Activated T-cell treated with anti-CD3 and anti-CD28 coated beads, Interleukin-2, amount 50 U/mL, for 24 hours (primary cell): ENCODE results near the gene HEG1.

Experiments used
- DNase-seq: peaks from one replicate; pipeline ENCODE4 v3.0.0-alpha.2; 2020
- H3K27ac Mint-ChIP-seq: 2 replicates; pipeline ENCODE4 v1.8.0; 2020; ENCODE audit warnings: mild to moderate bottlenecking, mixed read lengths
- H3K27me3 Mint-ChIP-seq: 2 replicates; pipeline ENCODE4 v1.8.0; 2020; ENCODE audit warnings: mixed read lengths
- H3K36me3 Mint-ChIP-seq: 2 replicates; pipeline ENCODE4 v1.8.0; 2020; ENCODE audit warnings: low read depth, mixed read lengths
- H3K4me1 Mint-ChIP-seq: 2 replicates; pipeline ENCODE4 v1.8.0; 2020; ENCODE audit warnings: low read depth, mixed read lengths
- H3K4me3 Mint-ChIP-seq: 2 replicates; pipeline ENCODE4 v1.8.0; 2020; ENCODE audit warnings: mild to moderate bottlenecking, moderate library complexity, mixed read lengths
- H3K9me3 Mint-ChIP-seq: 2 replicates; pipeline ENCODE4 v1.8.0; 2020; ENCODE audit warnings: mixed read lengths

HEG1 gene

GRCh38 chr3:125002414-125003368, 53.1 kb downstream of the HEG1 start:
- DNase-seq, result no peak
- Mint-ChIP-seq H3K27ac (no peak overlapping the region), H3K9me3 (no peaks in the 10 kb centered on the region), H3K4me3 (no peak overlapping the region), H3K4me1 (peaks cover 33% of the 10 kb centered on the region), H3K36me3 (peaks cover 94% of the 10 kb centered on the region), H3K27me3 (no peaks in the 10 kb centered on the region)

- Mint-ChIP-seq H3K27ac (peak overlapping the region; percentile 28), H3K4me3 (no peak overlapping the region), H3K4me1 (peaks cover 33% of the 10 kb centered on the region), H3K36me3 (peaks cover 97% of the 10 kb centered on the region), H3K27me3 (no peaks in the 10 kb centered on the region), H3K9me3 (no peaks in the 10 kb centered on the region)
- no peak for DNase-seq
These were observed 54.0 kb downstream of the HEG1 start for GRCh38 chr3:125001557-125002413.

- Mint-ChIP-seq H3K4me1 (peaks cover 36% of the 10 kb centered on the region), H3K27ac (no peak overlapping the region), H3K27me3 (no peaks in the 10 kb centered on the region), H3K4me3 (no peak overlapping the region), H3K9me3 (no peaks in the 10 kb centered on the region), H3K36me3 (peaks cover 98% of the 10 kb centered on the region)
- no peak for DNase-seq
These were observed 55.1 kb downstream of the HEG1 start for GRCh38 chr3:125000661-125001060.

DNA sequence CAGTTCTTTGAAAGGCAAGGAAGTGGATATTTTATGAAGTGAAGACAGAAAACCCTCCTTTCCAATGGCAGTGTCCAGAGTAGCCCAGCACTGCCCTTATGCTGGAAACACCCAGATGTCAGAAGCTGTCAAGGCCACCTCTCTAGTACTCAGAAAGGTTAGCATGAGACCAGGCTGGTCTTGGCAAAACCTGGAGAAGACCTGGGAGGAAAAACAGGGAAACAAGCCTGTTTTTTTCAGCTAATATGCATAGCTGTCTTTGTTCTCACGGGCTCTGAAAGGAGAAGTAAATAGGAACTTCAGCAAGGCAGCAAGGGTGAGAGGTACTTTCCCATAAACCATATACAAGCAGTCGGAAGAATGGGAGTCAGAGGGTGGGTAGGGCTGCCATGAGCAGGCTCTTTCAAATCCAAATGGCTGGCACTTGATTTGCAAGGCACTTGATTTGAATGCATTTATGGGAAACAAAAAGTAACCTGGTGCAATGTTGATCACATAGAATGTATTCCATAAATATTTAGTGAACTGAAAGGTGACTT, 55.8 kb downstream of the HEG1 start:
- Mint-ChIP-seq H3K36me3 (peaks cover 98% of the 10 kb centered on the region), H3K4me1 (peaks cover 33% of the 10 kb centered on the region), H3K4me3 (no peak overlapping the region), H3K27me3 (no peaks in the 10 kb centered on the region), H3K27ac (no peak overlapping the region), H3K9me3 (no peaks in the 10 kb centered on the region)
- no peak for DNase-seq

DNA sequence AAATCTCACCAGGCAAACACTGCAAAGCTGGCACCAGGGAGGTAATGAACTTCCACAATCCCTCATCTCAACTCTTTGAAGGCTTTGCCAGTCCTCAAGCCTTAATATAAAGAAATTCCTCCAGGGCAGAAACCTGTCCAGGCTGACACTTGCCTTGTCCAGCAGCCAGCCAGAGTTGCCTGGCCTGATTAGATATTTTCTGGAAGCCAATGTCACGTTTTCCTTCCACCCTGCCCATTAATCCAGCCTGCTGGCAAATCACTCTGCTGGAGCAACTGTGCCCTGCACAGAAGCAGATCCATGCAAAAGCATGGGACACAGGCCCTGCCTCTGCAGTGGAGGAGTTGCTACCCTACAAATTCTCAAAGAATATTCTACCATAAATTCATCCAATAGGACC, 56.5 kb downstream of the HEG1 start:
- Mint-ChIP-seq H3K36me3 (peaks cover 95% of the 10 kb centered on the region), H3K27ac (no peak overlapping the region), H3K9me3 (no peaks in the 10 kb centered on the region), H3K27me3 (no peaks in the 10 kb centered on the region), H3K4me3 (no peak overlapping the region), H3K4me1 (peaks cover 31% of the 10 kb centered on the region)
- no peak for DNase-seq

GRCh38 chr3:124998247-124998630, 57.6 kb downstream of the HEG1 start:
- Mint-ChIP-seq H3K4me3 (no peak overlapping the region), H3K9me3 (no peaks in the 10 kb centered on the region), H3K4me1 (peaks cover 22% of the 10 kb centered on the region), H3K27me3 (no peaks in the 10 kb centered on the region), H3K27ac (no peak overlapping the region), H3K36me3 (peaks cover 95% of the 10 kb centered on the region)
- DNase-seq, result no peak

DNA sequence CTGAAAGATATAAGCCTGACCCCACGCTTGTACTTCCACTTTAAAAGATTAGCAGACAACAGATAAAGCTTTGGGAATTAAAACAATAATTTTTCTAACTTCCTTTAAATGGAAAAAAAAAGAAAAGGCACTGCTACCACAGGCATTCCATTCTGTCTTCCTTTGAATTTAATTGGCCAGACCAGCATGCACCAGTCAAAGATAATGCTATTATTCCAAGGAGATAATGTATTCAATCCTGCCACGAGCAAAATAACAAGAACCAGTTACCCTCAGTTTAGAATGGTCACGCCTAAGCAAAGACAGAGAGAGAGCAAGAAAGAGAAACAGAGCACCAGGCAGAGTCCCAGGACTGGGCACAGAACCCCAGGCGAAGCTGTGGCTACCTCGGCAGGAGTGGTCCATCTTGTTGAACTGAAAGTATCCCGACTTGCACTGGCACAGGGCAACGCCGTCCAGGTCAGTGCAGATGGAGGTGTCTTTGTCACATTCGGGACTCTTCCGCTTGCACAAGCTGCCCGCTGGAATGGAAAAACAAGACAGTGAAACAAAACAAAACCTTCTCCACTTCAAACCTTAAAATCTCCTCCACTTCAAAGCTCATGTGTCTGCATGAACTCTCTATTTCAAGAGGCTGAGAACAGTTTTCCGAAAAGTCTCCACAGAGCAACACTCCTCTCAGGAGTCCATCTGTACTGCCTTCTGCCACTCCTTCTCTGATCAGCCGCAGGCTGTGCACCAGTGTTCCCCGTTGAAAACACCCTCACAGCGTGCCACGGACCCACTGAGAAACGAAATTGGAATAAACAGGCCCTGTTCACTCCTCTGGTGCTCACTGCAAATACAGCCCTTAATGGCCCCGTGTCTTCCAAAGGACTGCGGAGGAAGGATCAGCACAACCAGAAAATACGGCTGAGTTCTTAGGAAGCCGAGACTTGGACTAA, 58.2 kb downstream of the HEG1 start:
- peaks cover 92% of the 10 kb centered on the region for H3K36me3 Mint-ChIP-seq
- DNase-seq, result no peak
- H3K4me1 Mint-ChIP-seq, result peaks cover 16% of the 10 kb centered on the region
- no peak overlapping the region for H3K4me3 Mint-ChIP-seq
- no peaks in the 10 kb centered on the region for H3K27me3 Mint-ChIP-seq
- H3K9me3 Mint-ChIP-seq, result no peaks in the 10 kb centered on the region
- H3K27ac Mint-ChIP-seq, result peak overlapping the region; percentile 7

DNA sequence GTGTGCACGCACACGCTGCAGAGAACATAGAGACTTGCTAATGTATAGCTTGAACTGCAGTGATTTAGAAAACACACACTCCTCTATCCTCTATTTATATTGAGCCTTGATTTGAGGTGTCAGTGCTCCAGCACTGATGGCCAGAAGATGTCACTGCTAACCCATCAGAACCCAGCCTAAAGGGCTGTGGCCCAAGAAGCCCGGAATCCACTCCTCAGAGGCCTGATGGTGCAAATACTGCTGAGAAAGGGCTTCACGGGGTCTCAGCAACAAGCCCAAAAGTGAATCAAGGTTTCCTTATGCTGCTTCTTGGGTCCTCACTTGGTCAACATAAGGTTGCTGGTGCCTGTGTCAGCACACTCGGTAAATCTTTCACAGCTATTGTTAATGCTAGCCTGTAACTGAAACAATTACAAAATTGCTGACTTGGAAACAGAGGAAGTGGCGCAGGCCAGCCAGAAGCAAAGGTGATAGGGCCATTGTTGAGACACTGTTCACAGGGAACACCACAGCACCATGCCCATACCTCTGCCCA, 60.3 kb downstream of the HEG1 start:
- Mint-ChIP-seq H3K36me3 (peaks cover 84% of the 10 kb centered on the region), H3K4me3 (no peak overlapping the region), H3K4me1 (peaks cover 4% of the 10 kb centered on the region), H3K27ac (peak overlapping the region; percentile 40), H3K27me3 (no peaks in the 10 kb centered on the region), H3K9me3 (no peaks in the 10 kb centered on the region)
- peak; percentile 66 for DNase-seq

DNA sequence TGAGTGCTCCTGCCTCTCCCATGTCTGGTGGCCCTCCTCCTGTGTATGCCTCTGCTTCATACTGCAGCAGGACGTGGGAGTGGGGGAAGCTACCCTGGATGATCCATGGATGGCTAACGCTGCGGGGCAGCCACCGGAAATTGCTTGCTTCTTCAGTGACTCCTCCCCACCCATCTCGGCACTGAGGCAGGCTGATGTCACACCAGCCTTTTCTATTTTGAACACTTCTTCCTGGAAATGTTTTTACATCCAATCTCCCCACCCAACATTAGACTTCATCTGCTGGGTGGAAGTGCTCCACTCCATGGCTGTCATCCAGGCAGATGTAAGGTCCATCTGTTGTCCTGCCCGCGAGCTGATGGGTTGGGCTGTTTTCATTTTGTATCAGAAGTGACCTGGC, 62.3 kb downstream of the HEG1 start:
- no peak for DNase-seq
- H3K4me3 Mint-ChIP-seq, result no peak overlapping the region
- H3K27ac Mint-ChIP-seq, result no peak overlapping the region
- H3K27me3 Mint-ChIP-seq, result no peaks in the 10 kb centered on the region
- peaks cover 81% of the 10 kb centered on the region for H3K36me3 Mint-ChIP-seq
- H3K4me1 Mint-ChIP-seq, result peaks cover 4% of the 10 kb centered on the region
- no peaks in the 10 kb centered on the region for H3K9me3 Mint-ChIP-seq

- peaks cover 4% of the 10 kb centered on the region for H3K4me1 Mint-ChIP-seq
- peaks cover 72% of the 10 kb centered on the region for H3K36me3 Mint-ChIP-seq
- DNase-seq, result no peak
- no peak overlapping the region for H3K4me3 Mint-ChIP-seq
- no peaks in the 10 kb centered on the region for H3K9me3 Mint-ChIP-seq
- H3K27me3 Mint-ChIP-seq, result no peaks in the 10 kb centered on the region
- H3K27ac Mint-ChIP-seq, result no peak overlapping the region
These were observed 63.8 kb downstream of the HEG1 start for GRCh38 chr3:124992041-124992440.

DNA sequence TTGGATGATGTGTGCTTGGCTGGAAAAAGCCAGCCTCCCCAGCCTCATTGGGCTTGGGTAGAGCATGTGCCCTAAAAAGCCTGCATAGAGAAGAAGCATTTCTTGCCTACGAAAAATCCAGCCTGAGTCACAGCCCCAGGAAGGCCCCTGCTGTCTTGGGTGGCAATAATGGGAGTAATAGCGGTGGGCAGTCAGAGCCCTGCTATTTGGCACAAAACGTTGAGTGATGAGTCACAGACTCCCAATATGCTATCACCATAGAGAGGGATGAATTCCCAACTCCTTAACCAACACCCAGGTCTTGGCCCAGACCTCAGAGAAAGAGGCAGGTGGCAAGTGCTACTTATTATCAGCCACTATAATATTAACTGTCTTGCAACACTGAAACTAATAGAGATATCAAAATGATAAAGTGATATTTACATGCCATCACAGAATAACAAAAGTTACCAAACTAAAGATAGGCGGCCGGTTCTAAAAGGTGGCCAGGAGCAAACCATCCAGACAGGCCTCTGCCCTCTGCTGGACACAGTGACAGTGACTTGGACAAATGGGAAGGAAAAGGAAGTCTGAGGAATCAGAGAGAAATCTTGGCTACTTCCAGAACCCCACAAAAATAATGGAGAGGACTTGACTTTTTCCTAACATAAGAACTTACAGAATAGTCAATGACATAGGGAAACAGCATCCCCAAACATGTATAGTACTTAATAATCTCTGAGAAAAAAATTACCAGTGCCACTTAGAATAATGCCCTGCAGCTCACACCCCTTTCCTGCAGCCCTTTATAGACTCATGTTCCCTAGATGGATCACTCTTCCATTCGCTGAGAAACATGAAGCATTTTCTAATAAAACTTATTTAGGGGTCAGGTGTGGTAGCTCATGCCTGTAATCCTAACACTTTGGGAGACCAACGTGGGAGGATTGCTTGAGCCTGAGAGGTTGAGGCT, 69.3 kb downstream of the HEG1 start:
- Mint-ChIP-seq H3K27ac (no peak overlapping the region), H3K36me3 (peaks cover 50% of the 10 kb centered on the region), H3K4me1 (no peaks in the 10 kb centered on the region), H3K9me3 (no peaks in the 10 kb centered on the region), H3K4me3 (no peak overlapping the region), H3K27me3 (no peaks in the 10 kb centered on the region)
- DNase-seq, result no peak

GRCh38 chr3:124985349-124985748, 70.4 kb downstream of the HEG1 start:
- H3K4me1 Mint-ChIP-seq, result no peaks in the 10 kb centered on the region
- peaks cover 45% of the 10 kb centered on the region for H3K36me3 Mint-ChIP-seq
- no peak overlapping the region for H3K27ac Mint-ChIP-seq
- H3K4me3 Mint-ChIP-seq, result no peak overlapping the region
- no peak for DNase-seq
- no peaks in the 10 kb centered on the region for H3K9me3 Mint-ChIP-seq
- no peaks in the 10 kb centered on the region for H3K27me3 Mint-ChIP-seq

- Mint-ChIP-seq H3K4me3 (no peak overlapping the region), H3K27ac (no peak overlapping the region), H3K9me3 (no peaks in the 10 kb centered on the region), H3K27me3 (no peaks in the 10 kb centered on the region), H3K4me1 (no peaks in the 10 kb centered on the region), H3K36me3 (peaks cover 43% of the 10 kb centered on the region)
- DNase-seq, result no peak
These were observed 71.0 kb downstream of the HEG1 start for GRCh38 chr3:124984754-124985153.
